Activated T-helper 2 cell treated with anti-CD3 and anti-CD28 coated beads, Interferon-gamma antibody, Interleukin-2, Interleukin-4, amounts not matched to agents 10 μg/mL and 5 μg/mL and 100 μg/mL, durations not matched to agents 14 hours and 24 hours and 36 hours (primary cell): ENCODE results near the gene GPSM3. TPM values are rescaled to one million over a fixed set of nuclear protein-coding genes. Genes with fewer than 3 reads are reported as not detected.

Experiments
- DNase-seq: peaks from one replicate; pipeline ENCODE4 v3.0.0; 2021; ENCODE audit warnings: low spot score
- H3K27ac Mint-ChIP-seq: one replicate; pipeline ENCODE4 v1.8.0; 2021; ENCODE audit warnings: mixed read lengths
- H3K27me3 Mint-ChIP-seq: one replicate; pipeline ENCODE4 v1.8.0; 2021; ENCODE audit warnings: low read depth, mixed read lengths
- H3K36me3 Mint-ChIP-seq: one replicate; pipeline ENCODE4 v1.8.0; 2021; ENCODE audit warnings: low read depth, mixed read lengths
- H3K4me1 Mint-ChIP-seq: one replicate; pipeline ENCODE4 v1.8.0; 2021; ENCODE audit warnings: low read depth, mixed read lengths
- H3K4me3 Mint-ChIP-seq: one replicate; pipeline ENCODE4 v1.8.0; 2021; ENCODE audit warnings: low read depth, mild to moderate bottlenecking, moderate library complexity, mixed read lengths
- H3K9me3 Mint-ChIP-seq: one replicate; pipeline ENCODE4 v1.8.0; 2021; ENCODE audit warnings: mixed read lengths
- intact Hi-C: fragments of 100-400 bp; cut with micrococcal nuclease; formaldehyde crosslinking; loops from one replicate; pipeline ENCODE4 v1.15.1; 2023
- total RNA-seq: library from RNA; stranded (reverse); gene quantifications from 2 replicates; pipeline ENCODE4 v1.2.3, GENCODE V29; 2022

GPSM3 gene
- total RNA-seq, 1 donor from 2014 or later = 90.7 TPM

GRCh38 chr6:32181148-32181702, 11.2 kb downstream of the GPSM3 start:
- DNase-seq = no peak
- intact Hi-C loops = no loop called here
- H3K9me3 Mint-ChIP-seq = no peaks in the 10 kb centered on the region
- no peak overlapping the region for H3K4me3 Mint-ChIP-seq
- peaks cover 40% of the 10 kb centered on the region for H3K4me1 Mint-ChIP-seq
- H3K27ac Mint-ChIP-seq = peak overlapping the region; percentile 20
- H3K36me3 Mint-ChIP-seq = peaks cover 50% of the 10 kb centered on the region
- no peaks in the 10 kb centered on the region for H3K27me3 Mint-ChIP-seq

GRCh38 chr6:32179766-32180405, 12.6 kb downstream of the GPSM3 start:
- H3K4me1 Mint-ChIP-seq = peaks cover 37% of the 10 kb centered on the region
- no peak for DNase-seq
- intact Hi-C loops = loop anchor here (5.0 to 10.0 kb wide), 4 partner anchors 223 to 792 kb away; partner anchors contain the start of genes APOM, BAG6, NELFE and SKIC2
- peak overlapping the region; percentile 64 for H3K4me3 Mint-ChIP-seq
- no peaks in the 10 kb centered on the region for H3K27me3 Mint-ChIP-seq
- no peaks in the 10 kb centered on the region for H3K9me3 Mint-ChIP-seq
- H3K36me3 Mint-ChIP-seq = peaks cover 41% of the 10 kb centered on the region
- H3K27ac Mint-ChIP-seq = peak overlapping the region; percentile 9

DNA sequence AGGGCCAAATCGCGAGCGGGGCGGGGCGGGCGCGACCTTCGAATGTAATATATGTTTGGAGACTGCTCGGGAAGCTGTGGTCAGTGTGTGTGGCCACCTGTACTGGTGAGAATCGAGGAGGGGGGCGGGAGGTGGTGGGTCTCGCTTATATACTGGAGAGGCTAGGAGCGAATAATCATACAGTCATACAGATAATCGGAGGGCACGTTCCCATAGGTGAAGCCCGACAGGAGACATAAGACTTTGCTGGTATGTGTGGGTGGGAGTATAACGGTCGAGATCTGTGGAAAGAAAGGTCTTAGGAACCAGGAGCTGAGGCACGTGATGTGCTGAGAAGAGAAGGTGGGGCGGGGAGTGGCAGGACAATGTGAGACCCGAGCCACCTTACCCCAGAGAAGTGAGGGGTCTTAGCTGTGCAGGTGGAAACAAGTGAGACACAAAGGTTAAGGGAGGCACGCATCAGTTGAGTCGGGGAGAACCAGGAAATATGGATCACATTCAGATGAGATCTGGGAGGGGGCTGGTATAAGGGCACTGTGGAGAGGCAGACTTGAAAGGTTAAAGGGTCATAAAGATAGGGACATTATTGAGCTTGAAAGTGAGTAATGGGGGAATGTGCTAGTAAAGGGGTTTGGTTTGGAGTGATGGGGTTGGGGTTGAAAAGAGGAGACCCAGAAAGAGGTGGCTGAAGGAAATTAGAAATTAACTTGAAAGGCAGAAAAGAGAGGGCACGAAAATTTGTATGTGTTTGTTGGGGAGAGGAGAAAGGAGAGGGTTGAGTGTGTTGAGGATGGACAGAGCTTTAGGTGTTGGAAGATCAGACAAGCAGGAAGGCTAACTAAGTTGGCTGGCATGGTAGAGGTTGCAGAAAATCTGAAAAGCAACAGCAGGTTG, 13.6 kb downstream of the GPSM3 start:
- intact Hi-C loops = loop anchor here (1.0 to 10.0 kb wide), 6 partner anchors 17 to 794 kb away; partner anchors contain the start of genes APOM, ATF6B, BAG6 and NELFE
- no peaks in the 10 kb centered on the region for H3K9me3 Mint-ChIP-seq
- H3K36me3 Mint-ChIP-seq = peaks cover 39% of the 10 kb centered on the region
- H3K4me3 Mint-ChIP-seq = peak overlapping the region; percentile 96
- peaks cover 46% of the 10 kb centered on the region for H3K4me1 Mint-ChIP-seq
- H3K27ac Mint-ChIP-seq = peak overlapping the region; percentile 97
- H3K27me3 Mint-ChIP-seq = no peaks in the 10 kb centered on the region
- DNase-seq = no peak

GRCh38 chr6:32177788-32178546, 14.5 kb downstream of the GPSM3 start, which contains the start of gene RNF5:
TSS of gene RNF5 (plus strand) at chr6:32178405. CDS start at chr6:32178512, 107 bp downstream.
- intact Hi-C loops = loop anchor here (1.0 to 10.0 kb wide), 6 partner anchors 17 to 794 kb away; partner anchors contain the start of genes APOM, ATF6B, BAG6 and NELFE
- no peaks in the 10 kb centered on the region for H3K27me3 Mint-ChIP-seq

DNA sequence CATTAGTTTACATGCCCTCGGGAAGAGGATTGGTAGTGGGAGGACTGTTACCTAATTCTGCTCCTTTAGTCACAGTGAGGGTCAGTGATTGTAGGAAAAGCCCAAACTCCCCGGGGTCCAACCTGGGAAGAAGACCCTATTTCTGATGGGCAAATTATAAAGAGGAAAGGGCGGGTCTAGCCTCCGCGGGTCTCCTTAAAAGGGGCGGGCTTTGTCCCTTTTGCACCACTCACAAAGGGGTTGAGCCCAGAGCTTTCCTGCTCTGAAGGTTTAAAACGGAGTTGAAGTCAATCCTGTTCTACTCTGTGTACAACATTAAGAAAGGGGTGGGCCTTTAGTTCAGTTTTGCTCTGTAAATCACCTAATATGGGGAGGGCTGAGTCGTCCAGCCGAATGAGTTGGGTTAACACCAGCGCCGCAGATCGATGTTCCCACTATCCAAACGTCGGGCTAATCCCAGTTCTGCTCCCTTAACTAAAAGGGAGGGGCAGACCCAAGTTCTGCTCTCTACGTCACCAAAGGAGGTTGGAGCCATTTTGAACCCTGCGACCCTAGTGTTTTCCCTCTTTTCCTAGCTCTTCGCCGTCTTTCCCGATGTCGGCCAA, 15.2 kb downstream of the GPSM3 start:
- H3K36me3 Mint-ChIP-seq = peaks cover 32% of the 10 kb centered on the region
- H3K27me3 Mint-ChIP-seq = no peaks in the 10 kb centered on the region
- peak overlapping the region; percentile 96 for H3K4me3 Mint-ChIP-seq
- no peak for DNase-seq
- H3K9me3 Mint-ChIP-seq = no peaks in the 10 kb centered on the region
- peaks cover 54% of the 10 kb centered on the region for H3K4me1 Mint-ChIP-seq
- peak overlapping the region; percentile 97 for H3K27ac Mint-ChIP-seq
- intact Hi-C loops = loop anchor here (5.0 to 10.0 kb wide), 4 partner anchors 220 to 795 kb away; partner anchors contain the start of genes APOM, BAG6, NELFE and SKIC2

More at GRCh38 chr6:32177788-32178546, 14.5 kb downstream of the GPSM3 start, which contains the start of gene RNF5:
- H3K4me1 Mint-ChIP-seq = peaks cover 50% of the 10 kb centered on the region
- H3K9me3 Mint-ChIP-seq = no peaks in the 10 kb centered on the region
- H3K36me3 Mint-ChIP-seq = peaks cover 39% of the 10 kb centered on the region
- H3K4me3 Mint-ChIP-seq = peak within 1 kb of the TSS; percentile 96
- peak within 1 kb of the TSS; percentile 97 for H3K27ac Mint-ChIP-seq
- DNase-seq = peak; percentile 93

GRCh38 chr6:32176476-32177182, 15.8 kb downstream of the GPSM3 start:
- intact Hi-C loops = loop anchor here (1.0 to 10.0 kb wide), 5 partner anchors 22 to 796 kb away; partner anchors contain the start of genes APOM, BAG6, NELFE and PPT2
- peaks cover 54% of the 10 kb centered on the region for H3K4me1 Mint-ChIP-seq
- no peaks in the 10 kb centered on the region for H3K27me3 Mint-ChIP-seq

GRCh38 chr6:32175711-32176475, 16.6 kb downstream of the GPSM3 start, which contains the start of gene AGPAT1:
TSS of gene AGPAT1 (minus strand) at chr6:32176084. CDS start at chr6:32171496, 4,588 bp downstream.
- Mint-ChIP-seq H3K9me3 (no peaks in the 10 kb centered on the region), H3K4me1 (peaks cover 54% of the 10 kb centered on the region), H3K4me3 (peak within 1 kb of the TSS; percentile 96), H3K27ac (peak within 1 kb of the TSS; percentile 97), H3K27me3 (no peaks in the 10 kb centered on the region), H3K36me3 (peaks cover 28% of the 10 kb centered on the region)
- peak; percentile 95 for DNase-seq
- intact Hi-C loops = loop anchor here (1.0 to 10.0 kb wide), 5 partner anchors 22 to 796 kb away; partner anchors contain the start of genes APOM, BAG6, NELFE and PPT2

More at GRCh38 chr6:32176476-32177182, 15.8 kb downstream of the GPSM3 start:
- Mint-ChIP-seq H3K4me3 (peak overlapping the region; percentile 96), H3K9me3 (no peaks in the 10 kb centered on the region), H3K36me3 (peaks cover 31% of the 10 kb centered on the region), H3K27ac (peak overlapping the region; percentile 97)
- DNase-seq = no peak

DNA sequence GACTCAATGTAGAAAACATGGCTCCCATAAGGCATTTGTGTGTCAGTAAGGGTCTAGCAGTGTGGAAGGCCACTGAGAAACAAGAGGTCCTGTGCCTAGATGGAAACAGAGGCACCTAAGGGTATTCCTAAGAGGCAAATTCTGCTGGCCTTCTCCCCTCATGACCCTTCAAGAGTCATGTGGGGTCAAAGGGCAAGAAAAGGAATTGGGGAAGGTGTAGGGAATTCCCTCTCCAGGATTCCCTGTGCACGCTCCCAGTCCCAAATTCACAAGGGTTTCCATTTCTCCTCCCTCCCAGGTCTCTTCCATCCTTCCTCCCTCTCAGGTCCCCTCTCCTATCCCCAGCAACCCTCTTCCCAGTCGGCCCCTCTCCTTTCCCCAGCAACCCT, 17.1 kb downstream of the GPSM3 start:
- H3K27me3 Mint-ChIP-seq = no peaks in the 10 kb centered on the region
- no peak for DNase-seq
- H3K4me3 Mint-ChIP-seq = peak overlapping the region; percentile 96
- H3K36me3 Mint-ChIP-seq = peaks cover 22% of the 10 kb centered on the region
- H3K9me3 Mint-ChIP-seq = no peaks in the 10 kb centered on the region
- H3K27ac Mint-ChIP-seq = no peak overlapping the region
- intact Hi-C loops = loop anchor here (5.0 to 10.0 kb wide), 4 partner anchors 218 to 797 kb away; partner anchors contain the start of genes APOM, BAG6, NELFE and SKIC2
- peaks cover 48% of the 10 kb centered on the region for H3K4me1 Mint-ChIP-seq

DNA sequence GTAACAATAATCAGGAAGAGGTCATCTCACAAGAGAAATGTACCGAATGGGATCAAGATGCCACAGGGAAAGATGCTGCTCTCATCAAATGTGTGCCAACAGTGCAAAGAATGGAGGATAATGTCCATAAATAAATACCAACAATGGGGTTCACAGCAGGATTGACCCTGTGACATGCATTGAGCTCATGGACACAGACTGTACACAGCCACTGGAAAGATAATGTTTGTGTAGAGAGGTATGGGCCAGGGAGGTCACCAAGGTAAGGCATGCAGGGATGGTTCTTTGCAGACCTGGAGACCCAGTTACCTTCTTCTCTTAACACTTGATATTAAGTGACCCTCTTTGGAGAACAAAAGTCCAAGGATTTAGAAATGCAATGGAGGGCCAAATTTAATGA, 18.0 kb downstream of the GPSM3 start:
- intact Hi-C loops = loop anchor here (10.0 kb wide), 2 partner anchors 340 to 520 kb away; partner anchors contain the start of genes APOM and BAG6
- Mint-ChIP-seq H3K4me3 (peak overlapping the region; percentile 64), H3K4me1 (peaks cover 43% of the 10 kb centered on the region), H3K36me3 (peaks cover 25% of the 10 kb centered on the region), H3K27me3 (no peaks in the 10 kb centered on the region), H3K9me3 (no peaks in the 10 kb centered on the region), H3K27ac (no peak overlapping the region)
- no peak for DNase-seq

DNA sequence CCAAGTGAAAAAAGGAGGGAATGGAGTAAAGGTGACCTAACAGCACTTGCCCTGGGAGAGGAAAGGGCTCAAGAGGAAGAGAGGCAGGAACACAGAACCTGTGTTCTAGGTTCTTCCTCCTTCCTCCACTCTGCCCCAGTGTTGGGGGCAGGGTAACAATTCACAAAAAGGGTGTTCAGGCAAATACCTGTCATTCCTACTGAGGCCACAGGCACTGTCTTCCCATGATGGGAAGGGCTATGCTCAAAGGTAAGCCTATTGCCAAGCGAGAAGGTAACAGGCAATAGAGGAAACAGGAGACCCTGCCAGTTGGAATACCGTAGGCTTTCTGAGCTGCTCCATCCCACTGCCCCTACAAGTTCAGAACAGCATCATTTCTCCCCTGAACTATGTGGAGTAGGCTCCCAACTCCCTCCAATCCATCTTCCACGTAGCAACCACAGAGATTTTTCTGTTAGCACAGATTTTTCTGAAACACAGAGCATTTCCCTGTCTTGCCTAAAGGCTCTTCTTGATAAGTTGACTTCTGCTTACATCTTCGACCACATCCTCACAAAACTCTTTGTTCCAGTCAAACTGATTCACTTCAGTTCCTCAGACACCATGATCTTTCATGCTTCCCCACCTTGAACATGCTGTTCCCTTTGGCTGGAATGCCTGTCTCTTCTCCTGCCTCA, 19.3 kb downstream of the GPSM3 start:
- H3K36me3 Mint-ChIP-seq = peaks cover 21% of the 10 kb centered on the region
- H3K27ac Mint-ChIP-seq = no peak overlapping the region
- H3K4me3 Mint-ChIP-seq = no peak overlapping the region
- DNase-seq = no peak
- no peaks in the 10 kb centered on the region for H3K27me3 Mint-ChIP-seq
- no peaks in the 10 kb centered on the region for H3K9me3 Mint-ChIP-seq
- H3K4me1 Mint-ChIP-seq = peaks cover 35% of the 10 kb centered on the region
- intact Hi-C loops = loop anchor here (10.0 kb wide), 2 partner anchors 338 to 518 kb away; partner anchors contain the start of genes APOM and BAG6
